HG02981 (cell line): Measurements from ENCODE around the gene POLN.
"Not testable (repeated sequence)": the region's sequence is repeated elsewhere in the genome, so short reads cannot be mapped to it uniquely, and the experiment has no call there.

ENCODE experiments used
- ATAC-seq: cut with Tn5 transposase; IDR thresholded peaks from one replicate; pipeline ENCODE4 v1.9.1; 2021; ENCODE audit warnings: mild to moderate bottlenecking, moderate library complexity; ENCODE audit not compliant: unreplicated experiment

The POLN gene

GRCh38 chr4:2172161-2172560 is 69.8 kb downstream of the POLN start:
- ATAC-seq = no peak

GRCh38 chr4:2168469-2169319 is 73.2 kb downstream of the POLN start:
- no peak for ATAC-seq

GRCh38 chr4:2166253-2166652 is 75.7 kb downstream of the POLN start:
- no peak for ATAC-seq

- ATAC-seq = no peak
Observed at GRCh38 chr4:2165391-2165790, 76.5 kb downstream of the POLN start.

GRCh38 chr4:2163311-2163821 is 78.6 kb downstream of the POLN start:
- ATAC-seq = no peak

- ATAC-seq = not testable (repeated sequence)
Observed at GRCh38 chr4:2161092-2161703, 80.7 kb downstream of the POLN start.

GRCh38 chr4:2159931-2160330 is 82.0 kb downstream of the POLN start:
- ATAC-seq = no peak

GRCh38 chr4:2155246-2155645 is 86.7 kb downstream of the POLN start:
- ATAC-seq = no peak

GRCh38 chr4:2154215-2154740 is 87.6 kb downstream of the POLN start:
- ATAC-seq = no peak

GRCh38 chr4:2151544-2151943 is 90.4 kb downstream of the POLN start:
- ATAC-seq = no peak

- ATAC-seq = no peak
Observed at GRCh38 chr4:2150076-2150475, 91.8 kb downstream of the POLN start.

- no peak for ATAC-seq
Observed at GRCh38 chr4:2142630-2143427, 99.1 kb downstream of the POLN start.

- no peak for ATAC-seq
Observed at GRCh38 chr4:2141762-2142451, 100.0 kb downstream of the POLN start.

- ATAC-seq = no peak
Observed at GRCh38 chr4:2141022-2141761, 100.7 kb downstream of the POLN start.

- no peak for ATAC-seq
Observed at GRCh38 chr4:2138846-2139500, 102.9 kb downstream of the POLN start.

GRCh38 chr4:2136726-2137125 is 105.2 kb downstream of the POLN start:
- ATAC-seq = no peak

- no peak for ATAC-seq
Observed at GRCh38 chr4:2135083-2135482, 106.8 kb downstream of the POLN start.

- no peak for ATAC-seq
Observed at GRCh38 chr4:2132438-2132837, 109.5 kb downstream of the POLN start.

GRCh38 chr4:2127609-2128332 is 114.2 kb downstream of the POLN start:
- ATAC-seq = no peak
